HG03108 (cell line): ENCODE results near the gene DNAH8.
"Not testable (repeated sequence)": the region's sequence is repeated elsewhere in the genome, so short reads cannot be mapped to it uniquely, and the experiment has no call there.

ENCODE experiments used
- ATAC-seq: cut with Tn5 transposase; IDR thresholded peaks from one replicate; pipeline ENCODE4 v1.9.1; 2021; ENCODE audit warnings: moderate library complexity; ENCODE audit not compliant: unreplicated experiment

Gene DNAH8

GRCh38 chr6:38796437-38796836, 81.3 kb downstream of the DNAH8 start:
- not testable (repeated sequence) for ATAC-seq

GRCh38 chr6:38796850-38797249, 81.7 kb downstream of the DNAH8 start:
- ATAC-seq, result no peak

- no peak for ATAC-seq
Measured at GRCh38 chr6:38797391-38797790, 82.3 kb downstream of the DNAH8 start.

- ATAC-seq, result no peak
Measured at GRCh38 chr6:38799529-38800184, 84.5 kb downstream of the DNAH8 start.

GRCh38 chr6:38801305-38801704, 86.2 kb downstream of the DNAH8 start:
- no peak for ATAC-seq

- ATAC-seq, result no peak
Measured at GRCh38 chr6:38802497-38802896, 87.4 kb downstream of the DNAH8 start.

- no peak for ATAC-seq
Measured at GRCh38 chr6:38803129-38803528, 88.0 kb downstream of the DNAH8 start.

GRCh38 chr6:38804358-38804757, 89.2 kb downstream of the DNAH8 start:
- no peak for ATAC-seq

- ATAC-seq, result no peak
Measured at GRCh38 chr6:38805127-38805655, 90.1 kb downstream of the DNAH8 start.

- no peak for ATAC-seq
Measured at GRCh38 chr6:38805692-38806091, 90.6 kb downstream of the DNAH8 start.

GRCh38 chr6:38806271-38806670, 91.2 kb downstream of the DNAH8 start:
- ATAC-seq, result no peak

- ATAC-seq, result no peak
Measured at GRCh38 chr6:38806833-38807232, 91.7 kb downstream of the DNAH8 start.

- no peak for ATAC-seq
Measured at GRCh38 chr6:38808039-38808438, 92.9 kb downstream of the DNAH8 start.

GRCh38 chr6:38813041-38813823, 98.1 kb downstream of the DNAH8 start:
- ATAC-seq, result no peak

- no peak for ATAC-seq
Measured at GRCh38 chr6:38814761-38815160, 99.7 kb downstream of the DNAH8 start.

GRCh38 chr6:38815250-38815649, 100.1 kb downstream of the DNAH8 start:
- no peak for ATAC-seq

GRCh38 chr6:38818691-38819090, 103.6 kb downstream of the DNAH8 start:
- ATAC-seq, result no peak

GRCh38 chr6:38822963-38823362, 107.9 kb downstream of the DNAH8 start:
- no peak for ATAC-seq

GRCh38 chr6:38824243-38824894, 109.3 kb downstream of the DNAH8 start:
- ATAC-seq, result no peak

- ATAC-seq, result no peak
Measured at GRCh38 chr6:38827024-38827423, 111.9 kb downstream of the DNAH8 start.

GRCh38 chr6:38831865-38832264, 116.8 kb downstream of the DNAH8 start:
- ATAC-seq, result no peak

GRCh38 chr6:38833320-38833719, 118.2 kb downstream of the DNAH8 start:
- no peak for ATAC-seq
